ENCODE results near the gene PDE3B. TPM values are rescaled to one million over a fixed set of nuclear protein-coding genes. Genes with fewer than 3 reads are reported as not detected.
A peak's percentile ranks its signal among the peaks of the same experiment; 100 is the strongest.

The PDE3B gene
- total and polyA plus RNA-seq, 11 donors, result 2.4 to 17.0 (median 10.0) TPM

DNA sequence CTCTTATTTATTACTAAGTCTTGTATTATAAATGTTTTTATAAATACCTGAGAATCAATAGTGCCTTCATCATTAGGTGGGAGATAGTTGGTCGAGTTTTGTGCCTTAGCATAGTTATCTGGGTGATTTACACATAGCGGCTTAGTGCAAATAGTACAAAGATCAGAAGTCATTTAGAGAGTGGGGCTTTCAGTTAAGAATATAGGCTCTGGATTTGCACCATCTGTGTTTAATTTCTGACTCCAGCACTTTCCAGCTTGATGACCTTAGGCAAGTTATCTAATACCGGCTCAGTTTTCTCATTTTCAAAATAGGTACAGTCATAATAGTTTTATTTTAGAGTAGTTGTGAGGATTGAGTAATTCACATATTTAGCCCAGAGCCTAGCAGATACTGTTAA lies 26.4 kb downstream of the PDE3B start:
- Histone ChIP-seq H3K9me3 (no peaks in the 10 kb centered on the region), H3K27ac (no peak overlapping the region), H3K27me3 (no peaks in the 10 kb centered on the region), H3K4me1 (peaks cover 0 to 5% (median 0%) of the 10 kb centered on the region in 12 donors), H3K36me3 (no peaks in the 10 kb centered on the region), H3K4me3 (no peak overlapping the region)
- ATAC-seq (no peak), DNase-seq (no peak)
- intact Hi-C loops (cut with DNase I), result no loop called here
- 82 to 85% (median 83%) methylated on average over 3 of the region's 3 CpGs for WGBS, 4 donors
- no peak for TF ChIP-seq POLR2A (IDR thresholded peaks at IDR 0.05)

DNA sequence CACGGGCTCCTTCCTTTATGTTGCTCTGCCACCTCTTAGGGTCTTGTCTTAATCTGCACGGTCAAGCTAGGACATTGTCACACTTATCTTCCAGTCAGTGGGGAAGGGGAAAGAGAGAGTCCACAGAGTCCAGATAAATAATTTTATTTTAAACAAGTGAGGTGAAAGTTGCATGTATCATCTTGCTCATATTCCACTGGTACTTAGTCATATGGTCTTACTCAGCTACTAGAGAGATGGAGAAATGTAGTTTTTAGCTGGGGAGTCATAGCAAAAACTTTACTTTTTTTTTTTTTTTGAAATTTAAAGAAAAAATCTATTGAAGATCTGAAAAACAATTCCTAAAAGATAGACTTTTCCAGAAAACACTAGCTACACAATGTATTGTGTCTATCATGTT lies 29.0 kb downstream of the PDE3B start:
- ATAC-seq (no peak), DNase-seq (no peak)
- Histone ChIP-seq H3K36me3 (no peaks in the 10 kb centered on the region), H3K9me3 (no peaks in the 10 kb centered on the region), H3K4me3 (no peak overlapping the region), H3K27ac (peak overlapping the region in 1 of 12 donors; percentile 26), H3K4me1 (peaks cover 0 to 5% (median 0%) of the 10 kb centered on the region in 12 donors), H3K27me3 (no peaks in the 10 kb centered on the region)
- intact Hi-C loops (cut with DNase I), result no loop called here
- no peak for TF ChIP-seq POLR2A (IDR thresholded peaks at IDR 0.05)
- TF ChIP-seq, protein P1, sequence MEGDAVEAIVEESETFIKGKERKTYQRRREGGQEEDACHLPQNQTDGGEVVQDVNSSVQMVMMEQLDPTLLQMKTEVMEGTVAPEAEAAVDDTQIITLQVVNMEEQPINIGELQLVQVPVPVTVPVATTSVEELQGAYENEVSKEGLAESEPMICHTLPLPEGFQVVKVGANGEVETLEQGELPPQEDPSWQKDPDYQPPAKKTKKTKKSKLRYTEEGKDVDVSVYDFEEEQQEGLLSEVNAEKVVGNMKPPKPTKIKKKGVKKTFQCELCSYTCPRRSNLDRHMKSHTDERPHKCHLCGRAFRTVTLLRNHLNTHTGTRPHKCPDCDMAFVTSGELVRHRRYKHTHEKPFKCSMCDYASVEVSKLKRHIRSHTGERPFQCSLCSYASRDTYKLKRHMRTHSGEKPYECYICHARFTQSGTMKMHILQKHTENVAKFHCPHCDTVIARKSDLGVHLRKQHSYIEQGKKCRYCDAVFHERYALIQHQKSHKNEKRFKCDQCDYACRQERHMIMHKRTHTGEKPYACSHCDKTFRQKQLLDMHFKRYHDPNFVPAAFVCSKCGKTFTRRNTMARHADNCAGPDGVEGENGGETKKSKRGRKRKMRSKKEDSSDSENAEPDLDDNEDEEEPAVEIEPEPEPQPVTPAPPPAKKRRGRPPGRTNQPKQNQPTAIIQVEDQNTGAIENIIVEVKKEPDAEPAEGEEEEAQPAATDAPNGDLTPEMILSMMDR (IDR thresholded peaks at IDR 0.05), result no peak
- WGBS, 4 donors, result 74 to 86% (median 75%) methylated on average over 2 of the region's 2 CpGs

DNA sequence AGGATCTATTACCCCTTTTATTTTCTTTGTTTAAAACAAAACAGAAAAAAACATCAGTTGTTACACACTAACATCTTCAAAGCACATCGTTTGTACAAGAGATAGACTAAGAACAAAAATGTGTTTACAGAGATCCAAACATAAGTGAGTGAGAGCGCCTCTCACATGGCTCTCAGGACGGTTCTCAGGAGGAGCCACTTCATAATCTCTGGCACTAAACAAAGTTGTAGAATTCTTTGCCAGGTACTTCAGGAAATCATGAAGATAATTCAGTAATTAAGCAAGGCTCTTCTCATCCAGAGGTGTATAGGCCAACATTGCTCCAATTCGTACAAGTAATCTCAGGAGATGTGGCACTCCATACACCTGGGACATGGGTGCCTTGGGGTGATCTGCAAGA lies 29.8 kb downstream of the PDE3B start:
- peak overlapping the region in 2 of 12 donors; percentile 5 to 55 for H3K27ac ChIP-seq
- TF ChIP-seq, protein P1 (IDR thresholded peaks at IDR 0.05), result no peak
- no peaks in the 10 kb centered on the region for H3K36me3 ChIP-seq
- no peak for DNase-seq
- H3K27me3 ChIP-seq, result no peaks in the 10 kb centered on the region
- 56 to 68% (median 65%) methylated on average over 4 of the region's 4 CpGs for WGBS, 4 donors
- H3K4me3 ChIP-seq, result no peak overlapping the region
- ATAC-seq, result no peak
- no peaks in the 10 kb centered on the region for H3K9me3 ChIP-seq
- intact Hi-C loops (cut with DNase I), result no loop called here
- peaks cover 0 to 5% (median 0%) of the 10 kb centered on the region in 12 donors for H3K4me1 ChIP-seq

DNA sequence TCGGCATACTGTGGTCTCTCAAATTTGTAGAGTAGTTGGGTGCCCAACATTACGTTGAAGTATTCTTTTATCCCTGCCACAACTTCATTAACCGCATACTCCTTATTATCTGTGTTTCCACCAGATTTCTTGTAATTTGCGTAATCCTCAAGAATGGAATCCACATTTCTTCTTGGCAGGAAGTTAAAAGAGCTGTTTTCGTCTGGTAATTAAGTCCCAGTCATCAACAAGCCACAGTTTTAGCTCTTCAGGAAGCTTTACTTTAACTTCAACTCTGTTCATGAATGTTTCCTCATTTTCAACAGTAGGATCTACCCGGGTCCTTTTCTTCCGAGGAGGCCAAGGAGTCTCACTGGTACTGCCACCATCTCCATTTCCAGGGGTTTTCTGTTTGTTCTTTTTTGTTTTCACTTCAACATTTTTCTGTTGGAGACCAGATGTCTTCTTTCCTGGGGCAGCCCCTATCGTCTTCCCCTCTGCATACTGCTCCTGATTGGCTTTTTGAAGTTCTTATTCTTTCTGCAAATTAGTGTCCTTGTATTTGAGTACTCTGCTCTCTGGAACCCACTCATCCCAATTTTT lies 30.3 kb downstream of the PDE3B start:
- 75 to 82% (median 78%) methylated on average over 8 of the region's 8 CpGs for WGBS, 4 donors
- Histone ChIP-seq H3K4me1 (peaks cover 0 to 5% (median 0%) of the 10 kb centered on the region in 12 donors), H3K27me3 (no peaks in the 10 kb centered on the region), H3K36me3 (no peaks in the 10 kb centered on the region), H3K27ac (peak overlapping the region in 2 of 12 donors; percentile 5 to 55), H3K4me3 (no peak overlapping the region), H3K9me3 (peaks cover 0 to 2% (median 0%) of the 10 kb centered on the region in 12 donors)
- intact Hi-C loops (cut with DNase I), result no loop called here
- TF ChIP-seq POLR2A (IDR thresholded peaks at IDR 0.05), result no peak
- TF ChIP-seq, protein P1 (IDR thresholded peaks at IDR 0.05), result no peak
- DNase-seq (no peak), ATAC-seq (no peak)

DNA sequence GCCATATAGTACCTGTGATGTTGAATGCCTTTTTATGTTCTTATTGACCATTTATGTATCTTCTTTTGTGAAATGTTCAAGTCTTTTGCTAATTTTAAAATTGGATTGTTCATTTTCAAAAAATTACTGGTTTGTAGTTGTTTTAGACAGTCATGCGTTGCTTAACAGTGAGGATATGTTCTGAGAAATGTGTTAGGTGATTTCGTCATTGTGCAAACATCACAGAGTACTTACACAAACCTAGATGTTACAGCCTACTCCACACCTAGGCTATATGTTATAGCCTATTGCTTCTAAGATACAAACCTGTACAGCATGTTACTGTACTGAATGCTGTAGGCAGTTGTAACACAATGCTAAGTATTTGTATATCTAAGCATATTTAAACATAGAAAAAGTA lies 32.5 kb downstream of the PDE3B start:
- H3K4me1 ChIP-seq, result peaks cover 0 to 5% (median 0%) of the 10 kb centered on the region in 12 donors
- peaks cover 0 to 7% (median 0%) of the 10 kb centered on the region in 12 donors for H3K9me3 ChIP-seq
- no peak for ATAC-seq
- TF ChIP-seq, protein P1 (IDR thresholded peaks at IDR 0.05), result no peak
- TF ChIP-seq POLR2A (IDR thresholded peaks at IDR 0.05), result no peak
- 89 to 94% (median 93%) methylated on average over 2 of the region's 2 CpGs for WGBS, 4 donors
- H3K36me3 ChIP-seq, result no peaks in the 10 kb centered on the region
- H3K4me3 ChIP-seq, result no peak overlapping the region
- no peak overlapping the region for H3K27ac ChIP-seq
- no peaks in the 10 kb centered on the region for H3K27me3 ChIP-seq
- intact Hi-C loops (cut with DNase I), result no loop called here
- DNase-seq, result no peak

Data from heart left ventricle (tissue), 16 donors.